ENCODE data around the gene CIAO3.

Gene CIAO3

DNA sequence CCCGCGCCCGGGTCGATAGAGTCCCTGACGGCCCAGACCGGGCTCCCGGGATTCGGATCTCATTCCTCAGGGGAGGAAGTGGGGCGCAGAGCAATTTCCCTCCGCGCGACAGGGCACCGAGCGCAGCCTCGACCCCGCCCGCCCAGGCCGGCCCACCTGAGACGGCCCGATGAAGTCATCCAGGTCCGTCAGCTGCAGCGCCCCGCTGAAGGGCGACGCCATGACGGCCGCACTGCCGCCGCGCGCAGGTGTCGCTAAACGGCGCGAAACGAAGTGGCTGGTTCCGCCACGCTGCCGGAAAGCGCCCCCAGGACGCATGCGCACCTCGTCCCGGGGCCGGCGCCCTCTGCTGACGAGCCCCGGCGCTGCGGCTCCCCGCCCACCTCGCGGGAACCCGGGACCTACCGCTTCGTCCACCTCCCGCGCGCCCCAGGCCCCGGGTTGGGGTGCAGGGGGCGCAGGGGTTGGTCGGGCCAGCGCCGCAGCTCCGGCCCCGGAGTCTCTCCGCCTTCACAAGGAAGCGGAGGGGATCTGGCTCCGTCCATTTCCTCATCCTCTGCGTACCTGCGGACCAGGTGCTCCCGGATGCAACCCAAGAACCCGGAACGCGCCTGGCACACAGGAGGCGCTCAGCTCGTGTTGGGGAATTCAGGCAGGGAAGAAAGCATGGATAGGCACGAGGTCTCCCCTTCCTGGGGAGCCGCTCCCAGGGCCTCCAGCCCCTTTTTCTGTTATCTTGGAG lies at the start of gene CIAO3:
TSS of gene CIAO3 (minus strand) at position 234 of the 742 bp plus-strand sequence. CDS start at position 222, 12 bp downstream.
- DNase-seq (ENCODE audit: insufficient read length, low spot score) (peak; percentile 91), FAIRE-seq (peak; percentile 97)

DNA sequence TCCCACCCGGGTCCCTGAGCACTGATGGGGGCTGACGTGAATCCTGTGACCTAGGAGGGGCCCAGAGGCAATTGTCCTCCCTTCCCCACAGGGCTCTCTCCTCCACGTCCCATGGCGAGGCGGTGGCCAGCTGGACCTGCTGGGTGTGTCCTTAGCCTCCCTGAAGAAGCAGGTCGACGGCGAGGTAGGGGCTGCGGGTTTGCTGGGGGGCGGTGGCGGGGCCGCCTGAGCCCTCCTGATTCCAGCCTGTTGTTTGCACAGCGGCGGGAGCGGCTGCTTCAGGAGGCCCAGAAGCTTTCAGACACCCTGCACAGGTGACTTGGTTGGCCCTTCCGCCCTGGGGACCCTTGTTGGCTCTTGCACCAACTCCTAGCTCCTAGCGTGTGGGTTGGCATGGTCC lies 49.3 kb upstream of the CIAO3 start:
- FAIRE-seq (no peak), DNase-seq (ENCODE audit: insufficient read length, low spot score) (no peak)

DNA sequence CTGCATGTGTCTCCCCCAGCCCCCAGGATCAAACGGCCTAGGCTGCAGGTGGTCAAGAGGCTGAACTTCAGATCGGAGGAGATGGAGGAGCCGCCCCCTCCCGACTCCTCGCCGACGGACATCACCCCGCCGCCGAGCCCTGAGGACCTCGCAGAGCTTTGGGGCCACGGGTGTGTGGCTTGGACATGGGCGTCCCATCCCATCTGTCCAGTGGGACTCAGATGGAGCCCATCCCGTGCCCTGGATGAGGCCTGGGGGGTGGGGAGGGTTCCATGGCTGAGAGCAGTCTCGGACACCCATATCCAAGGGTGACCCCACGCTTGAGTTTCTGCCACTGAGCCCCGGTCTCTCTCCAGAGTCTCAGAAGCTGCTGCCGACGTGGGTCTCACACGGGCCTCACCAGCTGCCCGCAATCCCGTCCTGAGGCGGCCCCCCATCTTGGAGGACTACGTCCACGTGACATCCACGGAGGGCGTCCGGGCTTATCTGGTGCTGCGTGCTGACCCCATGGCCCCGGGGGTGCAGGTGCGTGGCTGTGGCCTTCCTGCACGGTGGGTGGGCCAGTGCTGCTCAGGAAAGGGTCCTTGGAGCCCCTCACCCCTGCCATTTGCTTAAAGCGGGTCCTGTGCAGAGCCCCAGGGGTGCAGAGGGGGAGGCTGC lies 48.5 kb upstream of the CIAO3 start:
- FAIRE-seq (no peak), DNase-seq (ENCODE audit: insufficient read length, low spot score) (no peak)

DNA sequence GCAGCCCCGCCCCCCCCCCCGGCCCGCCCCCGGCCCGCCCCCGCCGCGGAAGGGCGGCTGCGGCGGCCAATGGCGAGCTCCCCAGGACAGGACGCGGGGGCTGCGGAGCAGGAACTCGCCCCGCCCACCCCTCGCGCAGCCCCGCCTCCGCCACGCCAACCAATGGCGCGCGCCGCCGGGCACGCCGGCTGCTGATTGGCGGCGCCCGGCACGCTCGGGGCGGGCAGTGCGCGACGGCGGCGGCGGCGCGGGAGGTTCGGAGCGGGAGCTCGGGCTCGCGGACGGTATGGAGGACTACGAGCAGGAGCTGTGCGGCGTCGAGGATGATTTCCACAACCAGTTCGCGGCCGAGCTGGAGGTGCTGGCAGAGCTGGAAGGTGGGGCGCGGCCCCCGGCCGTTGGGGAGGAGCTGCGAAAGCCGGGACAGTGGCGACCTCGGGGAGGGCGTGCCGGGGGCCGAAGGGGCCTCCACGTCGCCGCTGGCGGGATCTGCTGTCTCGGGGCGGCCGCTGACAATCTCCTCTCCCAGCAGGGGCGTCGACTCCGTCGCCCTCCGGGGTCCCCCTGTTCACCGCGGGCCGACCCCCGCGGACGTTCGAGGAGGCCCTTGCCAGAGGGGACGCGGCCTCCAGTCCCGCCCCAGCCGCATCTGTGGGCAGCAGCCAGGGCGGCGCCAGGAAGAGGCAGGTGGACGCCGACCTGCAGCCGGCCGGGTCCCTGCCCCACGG lies 47.8 kb upstream of the CIAO3 start, which contains the start of gene CHTF18:
TSS of gene CHTF18 (plus strand) at position 222 of the 728 bp plus-strand sequence. CDS start at position 287, 65 bp downstream.
- FAIRE-seq = peak; percentile 97
- DNase-seq (ENCODE audit: insufficient read length, low spot score) = peak; percentile 94

DNA sequence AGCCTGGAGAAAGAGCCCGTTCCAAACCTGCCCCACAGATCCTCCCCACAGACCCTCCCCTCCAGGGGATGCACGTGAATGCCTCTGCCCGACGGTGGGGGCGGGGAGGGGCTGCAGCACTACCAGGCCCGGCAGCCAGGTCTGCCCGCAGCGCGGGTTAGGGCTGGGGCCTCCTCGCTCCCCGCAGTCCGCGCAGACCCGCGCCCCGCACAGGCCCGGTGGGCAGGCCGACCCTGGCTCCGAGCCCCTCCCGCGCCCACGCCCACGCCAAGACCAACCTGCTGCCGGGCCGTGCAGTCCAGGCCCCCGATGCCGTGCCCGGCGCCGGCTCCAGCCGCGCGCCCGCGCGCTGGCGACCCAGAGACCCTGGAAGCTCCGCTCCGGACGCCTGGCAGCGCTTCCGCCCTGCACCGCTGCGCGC lies 47.2 kb upstream of the CIAO3 start, which contains the start of gene RPUSD1:
TSS of gene RPUSD1 (minus strand) at position 404 of the 421 bp plus-strand sequence. CDS start 644 bp downstream, outside the sequence.
- DNase-seq (ENCODE audit: insufficient read length, low spot score) = no peak
- FAIRE-seq = no peak

DNA sequence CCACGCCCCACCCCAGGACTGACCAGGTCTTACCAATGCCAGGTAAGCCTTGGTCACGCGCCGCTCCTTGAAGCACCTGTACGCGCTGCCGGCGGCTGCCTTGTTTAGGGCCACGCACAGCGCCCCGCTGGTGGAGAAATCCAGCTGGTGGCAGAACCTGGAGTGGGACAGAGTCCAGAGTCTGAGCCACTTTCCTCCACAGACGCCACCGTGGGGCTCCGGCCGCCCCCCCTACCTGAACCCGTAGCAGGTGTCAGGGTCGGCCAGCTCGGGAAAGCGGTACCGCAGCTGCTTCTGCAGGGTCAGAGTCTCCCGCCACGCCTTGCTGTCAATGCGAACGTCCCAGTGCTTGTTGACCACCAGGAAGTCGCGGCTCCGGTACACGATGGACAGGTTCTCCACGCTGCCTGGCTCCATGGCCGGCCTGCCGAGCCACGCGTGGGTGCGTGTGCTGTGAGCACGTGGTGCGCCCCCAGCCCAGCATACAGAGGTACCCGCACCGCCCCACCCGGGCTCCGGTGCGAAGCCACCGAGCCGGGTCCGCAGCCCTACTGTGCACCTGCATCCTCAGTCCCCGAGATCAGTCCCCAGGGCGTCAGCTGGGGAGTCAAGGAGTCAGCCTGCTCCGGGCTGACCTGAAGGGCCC lies 46.6 kb upstream of the CIAO3 start:
- no peak for DNase-seq (ENCODE audit: insufficient read length, low spot score)
- no peak for FAIRE-seq

DNA sequence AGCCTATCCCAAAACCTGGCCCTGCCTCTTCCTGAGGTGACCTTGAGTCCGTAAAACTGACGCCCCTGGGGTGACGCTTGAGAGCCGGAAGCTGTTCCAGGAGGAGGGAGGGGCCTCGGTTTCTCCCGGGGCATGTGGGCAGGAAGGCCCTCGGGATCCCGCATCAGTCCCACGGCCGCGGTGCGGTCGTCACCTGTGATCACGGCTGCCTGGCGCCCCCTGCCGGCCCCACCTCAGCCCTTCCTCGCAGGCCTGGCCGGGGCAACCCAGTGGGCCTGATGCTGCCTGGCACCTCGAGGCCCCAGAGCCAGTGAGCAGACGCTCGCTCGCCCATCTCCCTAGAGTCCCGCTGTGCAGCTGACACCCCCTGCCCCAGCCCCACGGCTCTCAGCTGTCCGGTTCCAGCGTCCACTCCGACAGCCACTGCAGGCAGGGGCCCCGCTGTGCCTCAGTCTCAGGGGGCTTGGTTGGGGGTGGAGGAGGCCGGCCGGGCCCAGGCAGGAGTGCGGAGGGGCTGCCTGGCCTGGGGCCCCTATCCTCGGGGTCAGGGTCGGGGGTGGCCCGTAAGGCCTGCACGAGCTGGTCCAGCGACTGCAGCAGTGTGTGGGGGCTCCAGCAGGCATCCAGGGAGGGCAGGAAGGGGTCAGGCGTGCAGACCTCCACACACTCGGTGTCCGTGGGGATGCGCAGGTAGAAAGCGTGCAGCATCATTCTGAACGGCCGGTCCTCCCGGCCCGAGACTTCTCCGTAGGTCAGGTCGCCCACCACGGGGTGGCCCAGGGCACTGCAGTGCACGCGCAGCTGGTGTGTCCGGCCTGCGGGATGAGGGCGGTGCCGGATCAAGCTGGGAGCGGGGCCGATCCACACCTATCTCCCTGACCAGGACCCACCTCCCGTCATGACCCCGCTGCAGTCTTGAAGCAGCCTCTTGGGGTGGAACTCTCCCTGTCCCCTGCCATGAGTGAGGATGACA lies 45.1 kb upstream of the CIAO3 start:
- FAIRE-seq (no peak), DNase-seq (ENCODE audit: insufficient read length, low spot score) (no peak)

DNA sequence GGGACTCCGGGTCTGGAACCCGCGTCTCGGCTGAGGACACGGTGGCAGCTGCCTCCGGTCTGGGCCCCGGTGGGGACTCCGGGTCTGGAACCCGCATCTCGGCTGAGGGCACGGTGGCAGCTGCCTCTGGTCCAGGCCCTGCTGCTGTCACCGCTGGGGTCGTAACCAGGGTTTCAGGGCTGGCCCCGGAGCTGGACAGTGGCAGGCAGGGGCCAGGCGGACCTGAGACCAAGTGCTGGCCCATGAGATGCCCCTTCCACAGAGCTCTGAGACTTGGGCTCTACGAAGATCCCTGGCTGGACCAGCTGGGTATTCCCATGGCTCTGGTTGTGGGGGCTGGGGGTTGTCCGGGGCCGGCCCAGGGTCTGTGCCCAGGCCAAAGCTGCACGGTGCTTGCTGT lies 43.6 kb upstream of the CIAO3 start:
- no peak for FAIRE-seq
- DNase-seq (ENCODE audit: insufficient read length, low spot score) = no peak

DNA sequence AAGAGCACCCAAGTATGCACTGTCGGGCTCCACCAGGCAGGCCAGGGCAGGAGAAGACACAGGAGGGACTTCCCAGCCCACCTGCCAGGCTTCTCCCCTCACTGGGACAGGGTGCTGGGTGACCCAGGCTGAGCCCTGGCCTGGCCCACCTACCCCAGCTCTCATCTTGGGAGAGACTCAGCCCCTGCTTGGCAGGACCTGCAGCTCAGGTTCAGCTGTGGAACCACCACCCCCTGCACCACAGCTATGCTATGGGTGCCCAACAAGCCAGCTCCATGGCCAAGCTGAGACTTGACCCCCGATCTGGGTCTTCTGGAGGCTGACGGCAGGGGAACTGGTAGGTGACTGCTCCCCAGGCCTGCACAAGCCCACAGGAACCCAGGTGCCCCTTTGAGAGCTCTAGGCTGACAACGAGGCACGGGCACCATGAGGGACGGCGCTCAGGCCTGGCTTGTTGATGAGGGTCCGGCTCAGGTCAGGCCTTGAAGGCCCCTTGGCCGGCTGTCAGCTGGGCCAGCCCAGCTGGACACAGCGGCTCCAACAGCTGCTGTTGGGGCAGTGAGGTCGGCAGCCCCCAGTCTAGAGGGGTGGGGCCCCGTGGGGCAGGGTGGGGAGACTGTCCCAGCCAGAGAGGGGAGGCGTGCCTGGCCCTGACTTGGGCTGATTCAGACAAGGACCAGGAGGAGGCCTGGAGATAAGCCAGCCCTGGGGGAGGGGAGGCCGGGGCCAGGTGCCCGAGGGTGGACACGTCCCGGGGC lies 42.8 kb upstream of the CIAO3 start:
- FAIRE-seq = no peak
- DNase-seq (ENCODE audit: insufficient read length, low spot score) = no peak

DNA sequence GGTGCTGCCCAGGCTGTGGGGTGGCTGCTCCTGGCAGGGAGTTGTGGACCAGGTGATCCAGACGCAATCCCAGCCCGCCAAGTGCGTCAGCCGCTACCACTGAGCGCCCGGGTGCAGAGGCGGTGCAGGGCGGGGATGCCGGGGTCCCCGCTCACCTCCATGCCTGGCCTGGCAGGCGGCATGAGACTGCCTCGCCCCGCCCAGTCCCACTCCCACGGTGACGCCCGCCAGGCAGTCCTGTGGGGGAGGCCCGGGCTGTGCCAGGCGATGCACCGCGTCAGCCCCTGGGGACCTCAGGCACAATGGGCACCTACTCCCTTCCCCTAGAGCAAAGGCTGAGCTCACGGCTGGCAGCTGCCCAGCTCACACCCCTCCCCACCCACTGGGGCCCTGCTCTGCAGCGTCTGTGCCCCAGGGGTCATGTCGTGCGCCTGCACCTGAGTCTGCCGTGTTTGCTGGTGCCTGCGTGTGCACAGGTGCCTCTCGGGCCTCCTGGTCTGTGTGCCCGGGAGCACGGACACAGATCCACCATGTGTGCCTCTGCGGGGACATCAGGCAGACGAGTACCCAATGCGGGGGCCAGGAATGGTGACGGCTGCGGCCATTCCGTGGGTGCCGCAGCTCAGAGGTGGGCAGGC lies 42.1 kb upstream of the CIAO3 start:
- DNase-seq (ENCODE audit: insufficient read length, low spot score) = no peak
- no peak for FAIRE-seq

DNA sequence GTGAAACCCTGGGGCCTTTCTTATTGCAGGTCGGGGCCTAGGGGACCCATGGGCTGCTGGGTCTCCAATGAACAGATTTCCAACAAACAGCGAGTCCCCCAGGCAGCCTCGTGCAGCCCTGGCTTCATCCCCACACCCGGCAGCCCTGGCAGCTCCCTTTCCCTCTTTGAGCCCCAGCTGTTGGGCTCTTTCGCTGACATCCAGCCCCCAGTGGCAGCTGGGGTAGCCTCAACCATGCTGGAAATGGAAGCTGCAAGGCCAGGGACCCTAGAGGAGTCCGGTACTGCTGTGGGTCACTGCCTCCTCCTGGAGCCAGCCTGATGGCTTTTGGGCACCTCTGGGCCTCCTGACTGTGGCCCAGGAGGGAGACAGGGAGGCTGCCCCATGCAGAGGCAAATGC lies 41.5 kb upstream of the CIAO3 start:
- FAIRE-seq (no peak), DNase-seq (ENCODE audit: insufficient read length, low spot score) (no peak)

DNA sequence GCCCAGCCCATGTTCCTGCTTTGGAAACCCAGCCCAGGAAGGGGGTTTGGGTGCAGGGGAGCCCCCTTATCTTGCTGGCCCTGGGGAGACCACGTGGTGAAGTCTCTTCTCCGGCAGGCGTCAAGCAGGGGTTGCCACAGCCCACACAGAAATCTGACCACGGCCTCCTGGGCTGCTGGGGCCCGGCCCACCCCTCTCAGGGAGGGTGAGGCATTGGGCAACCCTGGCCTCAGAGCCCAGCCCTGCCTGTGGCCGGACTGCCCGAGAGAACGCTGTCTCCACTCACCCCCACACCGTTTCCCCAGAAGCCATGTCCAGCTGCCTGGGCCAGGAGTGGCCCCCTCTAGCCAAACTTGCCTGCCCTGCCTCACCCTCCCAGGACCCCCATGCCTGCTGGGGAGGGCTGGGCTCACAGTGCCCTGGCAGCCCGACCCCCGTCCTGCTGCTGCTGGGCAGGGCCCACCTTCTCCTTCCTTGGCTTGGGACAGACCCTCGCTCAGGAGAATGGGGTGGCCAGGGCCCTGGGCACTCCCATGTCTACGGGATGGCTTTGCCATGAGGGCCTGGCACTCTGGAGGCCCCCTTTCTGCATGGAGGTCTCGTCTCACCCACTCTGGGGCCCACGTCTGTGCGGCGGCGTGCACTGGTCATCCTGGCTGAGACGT lies 40.7 kb upstream of the CIAO3 start:
- FAIRE-seq (no peak), DNase-seq (ENCODE audit: insufficient read length, low spot score) (no peak)

DNA sequence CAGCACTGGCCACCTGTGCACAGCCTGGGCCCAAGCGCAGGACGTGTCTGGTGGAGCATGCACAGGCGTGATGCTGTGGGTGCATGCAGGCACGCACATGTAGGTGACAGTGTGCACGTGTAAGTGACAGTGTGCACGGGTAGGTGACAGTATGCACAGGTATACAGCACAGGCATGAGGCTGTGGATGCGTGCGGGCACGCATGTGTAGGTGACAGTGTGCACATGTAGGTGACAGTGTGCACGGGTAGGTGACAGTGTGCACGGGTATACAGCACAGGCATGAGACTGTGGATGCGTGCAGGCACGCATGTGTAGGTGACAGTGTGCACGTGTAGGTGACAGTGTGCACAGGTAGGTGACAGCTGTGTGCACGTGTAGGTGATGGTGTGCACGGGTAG lies 39.5 kb upstream of the CIAO3 start:
- FAIRE-seq = peak; percentile 96
- no peak for DNase-seq (ENCODE audit: insufficient read length, low spot score)

DNA sequence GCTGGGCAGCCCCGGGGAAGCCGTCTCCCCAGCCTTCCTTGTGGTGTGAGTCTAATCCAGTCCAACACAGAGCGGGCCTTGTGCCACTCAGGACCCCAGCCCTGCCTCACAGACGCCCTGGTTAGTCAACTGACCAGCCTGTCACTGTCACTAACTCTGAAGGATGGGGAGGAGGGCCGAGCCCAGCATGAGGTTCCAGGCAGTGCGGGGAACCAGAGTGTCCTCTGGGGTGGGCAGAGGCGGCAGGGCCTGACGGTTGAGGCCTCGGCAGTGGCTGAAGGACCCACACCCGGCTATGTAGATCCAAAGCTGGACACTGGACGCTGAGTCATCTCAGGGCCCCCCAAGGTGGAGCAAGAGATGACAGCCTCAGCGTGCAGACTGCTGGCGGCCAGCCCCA lies 38.8 kb upstream of the CIAO3 start:
- DNase-seq (ENCODE audit: insufficient read length, low spot score) = no peak

DNA sequence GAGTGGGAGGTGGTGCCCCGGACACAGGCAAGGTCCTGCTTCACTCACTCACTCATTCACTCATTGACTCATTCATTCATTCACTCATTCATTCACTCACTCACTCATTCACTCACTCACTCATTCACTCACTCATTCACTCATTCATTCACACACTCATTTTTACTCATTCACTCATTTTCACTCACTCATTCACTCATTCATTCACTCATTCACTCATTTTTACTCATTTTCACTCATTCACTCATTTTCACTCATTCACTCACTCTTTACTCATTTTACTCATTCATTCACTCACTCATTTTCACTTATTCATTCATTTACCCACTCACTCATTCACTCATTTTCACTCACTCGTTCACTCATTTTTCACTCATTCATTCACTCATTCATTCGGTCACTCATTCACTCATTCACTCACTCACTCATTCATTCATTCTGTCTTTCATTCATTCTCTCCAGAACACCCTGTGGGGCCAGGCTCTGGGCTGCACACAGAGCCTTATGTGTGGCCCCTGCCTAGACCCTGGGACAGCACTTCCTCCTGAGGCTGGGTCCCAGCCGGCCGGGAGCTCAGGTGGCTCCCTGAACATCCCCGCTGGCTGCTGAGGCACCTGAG lies 38.2 kb upstream of the CIAO3 start:
- FAIRE-seq (peak; percentile 28), DNase-seq (ENCODE audit: insufficient read length, low spot score) (no peak)

More for the DNA sequence above, 38.8 kb upstream of the CIAO3 start:
- no peak for FAIRE-seq

DNA sequence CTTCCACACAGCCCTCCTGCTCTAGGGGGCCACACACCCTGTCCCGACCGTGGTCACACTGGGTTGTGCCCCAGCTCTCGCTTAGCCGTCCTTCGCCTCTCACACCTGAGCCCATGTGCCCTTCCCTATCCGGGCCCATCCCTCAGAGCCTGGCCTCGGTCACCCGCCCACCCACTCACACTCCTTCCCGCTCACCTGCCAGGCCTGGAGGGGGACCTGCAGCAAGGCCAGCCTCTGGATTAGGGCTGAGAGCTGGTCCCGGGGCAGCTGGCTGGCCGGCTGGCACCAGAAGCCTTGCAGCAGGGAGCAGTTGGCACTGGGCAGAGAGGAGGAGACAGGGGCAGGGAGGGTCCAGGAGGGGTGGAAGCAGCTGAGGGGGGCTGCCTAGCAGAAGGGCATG lies 37.6 kb upstream of the CIAO3 start:
- FAIRE-seq (no peak), DNase-seq (ENCODE audit: insufficient read length, low spot score) (no peak)

DNA sequence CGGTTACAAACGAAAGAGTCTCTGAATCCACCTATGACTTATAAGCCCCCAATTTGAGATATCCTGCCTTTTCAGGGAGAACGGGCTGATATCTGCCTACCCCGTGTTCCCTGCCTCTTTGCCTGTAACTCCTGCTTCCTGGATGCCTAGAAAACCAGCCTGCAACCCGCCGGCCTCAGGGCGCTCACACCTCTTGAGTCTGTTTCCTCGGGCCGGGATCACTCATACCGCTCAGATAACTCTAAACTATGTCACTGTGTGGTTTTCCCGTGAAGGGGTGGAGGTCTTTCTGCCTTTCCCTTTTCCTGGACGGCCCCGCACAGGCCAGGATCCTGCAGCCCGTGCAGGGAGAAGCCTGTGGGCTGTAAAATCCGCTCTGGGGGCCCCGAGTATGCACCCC lies 37.0 kb upstream of the CIAO3 start:
- FAIRE-seq = no peak
- no peak for DNase-seq (ENCODE audit: insufficient read length, low spot score)

DNA sequence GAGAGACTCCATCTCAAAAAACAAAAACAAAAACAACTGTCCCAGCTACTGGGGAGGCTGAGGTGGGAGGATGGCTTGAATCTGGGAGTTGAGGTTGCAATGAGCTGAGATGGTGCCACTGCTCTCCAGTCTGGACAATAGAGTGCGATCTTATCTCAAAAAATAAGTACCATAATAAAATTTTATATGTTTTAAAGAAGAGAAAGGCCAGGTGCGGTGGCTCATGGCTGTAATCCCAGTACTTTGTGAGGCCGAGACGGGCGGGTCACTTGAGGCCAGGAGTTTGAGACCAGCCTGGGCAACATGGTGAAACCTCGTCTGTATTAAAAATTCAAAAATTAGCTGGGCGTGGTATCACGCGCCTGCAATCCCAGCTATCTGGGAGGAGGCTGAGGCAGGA lies 36.0 kb upstream of the CIAO3 start:
- FAIRE-seq (no peak), DNase-seq (ENCODE audit: insufficient read length, low spot score) (no peak)

All from HTR-8/SVneo (cell line).